Calu3 (cell line): Measurements from ENCODE around the gene MINDY4. TPM values are rescaled to one million over a fixed set of nuclear protein-coding genes. Genes with fewer than 3 reads are reported as not detected.
A peak's percentile ranks its signal among the peaks of the same experiment; 100 is the strongest.

Source experiments
- BruUV-seq: library from RNA; stranded (reverse); fragments of 400-500 nt; replicated peaks from 2 replicates; lab custom pipeline; 2021; lab: Mats Ljungman, UMichigan
- CTCF ChIA-PET: fragments of 300-600 bp; sonication (Branson Sonifier 250); formaldehyde crosslinking; loops from one replicate; lab custom pipeline; 2022; ENCODE audit warnings: antibody characterized with exemption; lab: Charles Lee
- DNase-seq: peaks from one replicate; pipeline ENCODE4 v3.0.0; 2022
- H3K27ac Mint-ChIP-seq: one replicate; pipeline ENCODE4 v1.8.0; 2022; ENCODE audit warnings: mixed read lengths; ENCODE audit not compliant: unreplicated experiment
- H3K27me3 Mint-ChIP-seq: one replicate; pipeline ENCODE4 v1.8.0; 2022; ENCODE audit warnings: mixed read lengths; ENCODE audit not compliant: unreplicated experiment
- H3K36me3 Mint-ChIP-seq: one replicate; pipeline ENCODE4 v1.8.0; 2022; ENCODE audit warnings: mild to moderate bottlenecking, moderate library complexity, mixed read lengths; ENCODE audit not compliant: insufficient read depth, unreplicated experiment
- H3K4me1 Mint-ChIP-seq: one replicate; pipeline ENCODE4 v1.8.0; 2022; ENCODE audit warnings: mild to moderate bottlenecking, low read depth, mixed read lengths; ENCODE audit not compliant: unreplicated experiment
- H3K4me3 Mint-ChIP-seq: one replicate; pipeline ENCODE4 v1.8.0; 2022; ENCODE audit warnings: mild to moderate bottlenecking, low read depth, moderate library complexity, mixed read lengths; ENCODE audit not compliant: unreplicated experiment
- H3K9me3 Mint-ChIP-seq: one replicate; pipeline ENCODE4 v1.8.0; 2022; ENCODE audit warnings: low read depth, mixed read lengths; ENCODE audit not compliant: unreplicated experiment
- intact Hi-C: fragments of 100-400 bp; cut with micrococcal nuclease; formaldehyde crosslinking; loops from one replicate; pipeline ENCODE4 v1.10.0; 2022; ENCODE audit not compliant: unreplicated experiment
- total RNA-seq: library from RNA; stranded (reverse); gene quantifications from 2 replicates; pipeline ENCODE4 v1.2.3, GENCODE V29; 2022
- TF ChIP-seq, protein P1 (sequence below): fragments of 200-600 bp; IDR thresholded peaks from one replicate; pipeline ENCODE4 v1.8.0; 2022; ENCODE audit warnings: antibody characterized with exemption; ENCODE audit not compliant: unreplicated experiment

The MINDY4 gene
- total RNA-seq, 1 experiment from 2014 or later: 12.4 TPM

DNA sequence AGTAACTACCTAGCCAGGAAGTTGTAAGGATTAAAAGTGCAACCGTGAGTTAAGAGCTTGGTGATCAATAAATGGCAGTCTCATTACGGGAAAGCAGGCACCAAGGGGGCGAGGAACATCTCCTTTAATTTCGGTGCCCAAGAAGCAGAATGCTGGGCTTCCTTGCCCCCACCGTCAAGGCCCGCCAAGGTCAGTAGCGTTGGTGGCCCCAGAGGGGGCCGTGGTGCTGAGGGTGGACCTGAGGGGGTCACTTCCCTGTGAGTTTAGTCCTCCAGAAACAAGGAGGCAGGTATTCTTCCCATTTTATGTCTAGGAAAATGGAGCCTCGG, 408 bp upstream of the MINDY4 start:
- Mint-ChIP-seq H3K9me3 (no peaks in the 10 kb centered on the region), H3K27me3 (peaks cover 8% of the 10 kb centered on the region), H3K27ac (peak overlapping the region; percentile 66), H3K4me3 (peak overlapping the region; percentile 75), H3K36me3 (peaks cover 23% of the 10 kb centered on the region), H3K4me1 (peaks cover 8% of the 10 kb centered on the region)
- BruUV-seq: TSS peak; percentile 89
- TF ChIP-seq, protein P1, sequence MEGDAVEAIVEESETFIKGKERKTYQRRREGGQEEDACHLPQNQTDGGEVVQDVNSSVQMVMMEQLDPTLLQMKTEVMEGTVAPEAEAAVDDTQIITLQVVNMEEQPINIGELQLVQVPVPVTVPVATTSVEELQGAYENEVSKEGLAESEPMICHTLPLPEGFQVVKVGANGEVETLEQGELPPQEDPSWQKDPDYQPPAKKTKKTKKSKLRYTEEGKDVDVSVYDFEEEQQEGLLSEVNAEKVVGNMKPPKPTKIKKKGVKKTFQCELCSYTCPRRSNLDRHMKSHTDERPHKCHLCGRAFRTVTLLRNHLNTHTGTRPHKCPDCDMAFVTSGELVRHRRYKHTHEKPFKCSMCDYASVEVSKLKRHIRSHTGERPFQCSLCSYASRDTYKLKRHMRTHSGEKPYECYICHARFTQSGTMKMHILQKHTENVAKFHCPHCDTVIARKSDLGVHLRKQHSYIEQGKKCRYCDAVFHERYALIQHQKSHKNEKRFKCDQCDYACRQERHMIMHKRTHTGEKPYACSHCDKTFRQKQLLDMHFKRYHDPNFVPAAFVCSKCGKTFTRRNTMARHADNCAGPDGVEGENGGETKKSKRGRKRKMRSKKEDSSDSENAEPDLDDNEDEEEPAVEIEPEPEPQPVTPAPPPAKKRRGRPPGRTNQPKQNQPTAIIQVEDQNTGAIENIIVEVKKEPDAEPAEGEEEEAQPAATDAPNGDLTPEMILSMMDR: no peak
- intact Hi-C loops: no loop called here
- CTCF ChIA-PET: interaction anchor here (0.7 to 0.8 kb wide), 2 partner anchors 26 to 269 kb away, joined by 3 to 5 read pairs; no protein-coding TSS in a partner anchor
- no peak for DNase-seq

DNA sequence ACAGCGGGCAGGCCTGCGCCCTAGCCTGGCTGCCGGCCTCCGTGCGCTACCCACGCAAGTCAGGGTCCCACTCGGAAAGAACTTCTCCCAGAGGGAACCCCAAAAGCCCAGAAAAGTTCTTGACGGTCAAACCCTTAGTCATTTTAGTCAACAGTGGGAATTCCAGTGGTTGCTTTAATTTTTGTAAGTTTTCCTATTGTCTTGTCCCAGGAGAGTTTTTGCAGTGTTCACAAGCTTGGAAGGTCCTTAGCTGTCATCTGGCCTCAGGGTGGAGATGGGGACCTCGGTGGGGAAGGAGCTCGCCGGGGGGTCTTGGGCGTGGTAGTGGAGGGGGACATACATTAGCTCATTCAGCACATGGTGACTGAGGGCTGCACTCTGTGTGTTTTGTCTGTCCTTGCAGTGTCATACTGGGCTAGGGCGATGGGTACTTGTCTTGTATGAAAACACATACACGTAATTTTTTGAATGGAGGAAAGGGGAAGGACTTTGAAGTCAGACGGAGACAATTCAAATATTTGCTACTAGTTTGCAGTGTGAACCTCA, 736 bp downstream of the MINDY4 start:
- intact Hi-C loops: no loop called here
- CTCF ChIA-PET: interaction anchor here (0.7 to 1.1 kb wide), 2 partner anchors 24 to 351 kb away, joined by 3 read pairs; no protein-coding TSS in a partner anchor
- H3K27me3 Mint-ChIP-seq: peaks cover 8% of the 10 kb centered on the region

DNA sequence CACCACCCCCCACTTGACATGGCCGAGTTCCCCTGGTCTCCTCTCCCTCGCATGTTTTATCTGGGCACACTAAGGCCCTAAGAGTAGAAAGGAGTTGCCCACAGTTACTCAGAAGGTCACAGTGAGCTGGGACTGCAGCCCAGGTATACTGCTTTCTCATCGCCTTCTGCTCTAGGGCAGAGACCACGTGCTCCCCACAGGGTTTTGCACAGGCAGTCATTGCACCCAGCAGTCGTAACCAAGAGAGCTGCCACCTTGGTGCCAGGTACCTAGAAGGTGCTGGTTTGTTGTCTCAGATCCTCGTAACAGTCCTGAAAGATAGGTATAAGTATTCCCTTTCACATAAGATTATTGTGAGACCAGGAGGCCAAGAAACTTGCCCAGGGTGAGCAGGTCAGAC, 1.8 kb downstream of the MINDY4 start:
- Mint-ChIP-seq H3K27ac (no peak overlapping the region), H3K4me1 (peaks cover 8% of the 10 kb centered on the region), H3K4me3 (no peak overlapping the region), H3K36me3 (peaks cover 23% of the 10 kb centered on the region), H3K9me3 (no peaks in the 10 kb centered on the region), H3K27me3 (peaks cover 8% of the 10 kb centered on the region)
- intact Hi-C loops: no loop called here
- CTCF ChIA-PET: interaction anchor here (0.7 to 1.1 kb wide), 3 partner anchors 23 to 526 kb away, joined by 3 to 4 read pairs (median 3); no protein-coding TSS in a partner anchor
- BruUV-seq: no TSS peak
- no peak for DNase-seq
- TF ChIP-seq, protein P1: no peak

More for the DNA sequence above, 736 bp downstream of the MINDY4 start:
- Mint-ChIP-seq H3K36me3 (peaks cover 23% of the 10 kb centered on the region), H3K9me3 (no peaks in the 10 kb centered on the region), H3K27ac (peak overlapping the region; percentile 55), H3K4me1 (peaks cover 8% of the 10 kb centered on the region), H3K4me3 (peak overlapping the region; percentile 75)
- TSS peak; percentile 36 for BruUV-seq
- TF ChIP-seq, protein P1: no peak
- DNase-seq: no peak

DNA sequence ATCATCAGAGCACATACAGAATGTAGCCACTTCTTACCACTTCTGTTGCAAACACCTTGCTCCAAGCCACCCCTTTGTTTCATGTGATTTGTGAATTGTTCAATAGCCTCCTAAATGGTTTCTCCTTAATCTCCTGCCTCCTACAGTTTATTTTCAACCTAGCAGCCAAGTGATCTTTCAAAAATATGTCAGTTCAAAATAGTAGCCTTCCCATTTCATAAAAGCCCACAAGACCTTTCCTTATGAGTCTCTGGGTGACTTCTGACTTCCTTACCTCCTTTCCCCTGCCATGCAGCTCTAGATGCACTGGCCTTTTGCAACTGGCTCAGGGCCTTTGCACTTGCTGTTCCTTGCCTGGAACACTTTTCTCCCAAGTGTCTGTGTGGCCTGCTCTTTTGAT, 4.8 kb downstream of the MINDY4 start:
- Mint-ChIP-seq H3K27me3 (no peaks in the 10 kb centered on the region), H3K4me1 (no peaks in the 10 kb centered on the region), H3K4me3 (no peak overlapping the region), H3K27ac (no peak overlapping the region), H3K36me3 (peaks cover 13% of the 10 kb centered on the region), H3K9me3 (no peaks in the 10 kb centered on the region)
- DNase-seq: no peak
- BruUV-seq: no TSS peak
- CTCF ChIA-PET: no interaction called here
- TF ChIP-seq, protein P1: no peak
- intact Hi-C loops: no loop called here
